HCT116 (cell line): ENCODE data around the gene KLK15. TPM values are rescaled to one million over a fixed set of nuclear protein-coding genes. Genes with fewer than 3 reads are reported as not detected.

ENCODE experiments used
- ATAC-seq: fragments of 200-7000 bp; cut with Tn5 transposase; 2 replicates; pipeline ENCODE4 v1.9.1; 2020; ENCODE audit warnings: mild to moderate bottlenecking, moderate library complexity
- BruUV-seq: library from RNA; stranded (reverse); fragments of 400-500 nt; replicated peaks from 2 replicates; lab custom pipeline; 2021; lab: Mats Ljungman, UMichigan
- CTCF ChIA-PET: fragments of 300-600 bp; sonication (Branson Sonifier 250); formaldehyde crosslinking; loops from one replicate; lab custom pipeline; 2021; ENCODE audit warnings: antibody characterized with exemption; lab: Charles Lee
- POLR2A ChIA-PET: fragments of 300-600, 350-600 bp; sonication (Branson Sonifier 250); formaldehyde crosslinking; loops from one replicate; lab custom pipeline; 2021; ENCODE audit warnings: antibody characterized with exemption; lab: Charles Lee
- RAD21 ChIA-PET, 2 experiments: fragments of 300-600 bp; sonication (Branson Sonifier 250); formaldehyde crosslinking; loops; one replicate each; lab custom pipeline; 2023; ENCODE audit warnings: low total read pairs in 2 of 2; ENCODE audit not compliant: uncharacterized antibody in 2 of 2, unreplicated experiment in 2 of 2, low non-redundant PET in 1 of 2; lab: Charles Lee
- DNase-seq: peaks from one replicate; pipeline ENCODE4 v3.0.0-alpha.2; 2010; ENCODE audit warnings: low read depth, low spot score
- H2AFZ ChIP-seq: fragments of 200-600 bp; shearing (Covaris generic), sonication (generic); 2 replicates; pipeline ENCODE4 v1.6.1; 2017; ENCODE audit warnings: low read depth, mixed run types, mixed read lengths, antibody characterized with exemption, low read length; ENCODE audit not compliant: poor library complexity, severe bottlenecking
- H3K27ac ChIP-seq: 2 replicates; pipeline ENCODE4 v1.5.1; 2012; ENCODE audit warnings: low read depth, low read length
- H3K27me3 ChIP-seq: fragments of 200-600 bp; sonication (generic); 2 replicates; pipeline ENCODE4 v1.6.1; 2016; ENCODE audit warnings: mixed run types, low read length, mixed read lengths; ENCODE audit not compliant: insufficient read depth
- H3K36me3 ChIP-seq, 2 experiments: fragments of 200-500 bp in 1 of 2; fragments of 200-600 bp in 1 of 2; sonication (Bioruptor generic) in 1 of 2; sonication (generic) in 1 of 2; 2 replicates each; pipeline versions ENCODE4 v1.5.1 to v1.6.1; 2014 to 2016; ENCODE audit warnings: low read length in 2 of 2, inconsistent platforms in 1 of 2, mixed read lengths in 1 of 2, mixed run types in 1 of 2; ENCODE audit not compliant: insufficient read depth in 2 of 2, control insufficient read depth in 1 of 2
- H3K4me1 ChIP-seq, 2 experiments: fragments of 200-600 bp in 1 of 2; sonication (generic) in 1 of 2; 2 replicates each; pipeline versions ENCODE4 v1.5.1 to v1.6.1; 2012 to 2017; ENCODE audit warnings: low read length in 2 of 2, inconsistent platforms in 1 of 2, mild to moderate bottlenecking in 1 of 2, mixed read lengths in 1 of 2, mixed run types in 1 of 2, moderate library complexity in 1 of 2; ENCODE audit not compliant: insufficient read depth in 2 of 2, control insufficient read depth in 1 of 2
- H3K4me2 ChIP-seq: fragments of 200-600 bp; sonication (generic); 2 replicates; pipeline ENCODE4 v1.6.1; 2017; ENCODE audit warnings: mixed run types, low read length, mixed read lengths
- H3K4me3 ChIP-seq, 2 experiments: fragments of 200-600 bp in 1 of 2; sonication (generic) in 1 of 2; replicated peaks in 1 of 2; 2 replicates each; pipeline ENCODE4 v1.5.1; 2011 to 2016; ENCODE audit warnings: low read length in 2 of 2, control low read depth in 1 of 2, low read depth in 1 of 2, mild to moderate bottlenecking in 1 of 2, mixed read lengths in 1 of 2, mixed run types in 1 of 2
- H3K79me2 ChIP-seq: fragments of 200-600 bp; sonication (generic); 2 replicates; pipeline ENCODE4 v1.6.1; 2017; ENCODE audit warnings: mild to moderate bottlenecking, mixed run types, low read length, moderate library complexity, mixed read lengths; ENCODE audit not compliant: insufficient read depth
- H3K9ac ChIP-seq: fragments of 200-600 bp; sonication (generic); 2 replicates; pipeline ENCODE4 v1.6.1; 2016; ENCODE audit warnings: low read length, mixed read lengths
- H3K9me2 ChIP-seq: fragments of 200-600 bp; sonication (generic), shearing (Covaris generic); 2 replicates; pipeline ENCODE4 v1.6.1; 2017; ENCODE audit warnings: mixed run types, mild to moderate bottlenecking, moderate library complexity; ENCODE audit not compliant: insufficient read depth
- H3K9me3 ChIP-seq, 2 experiments: fragments of 200-500 bp in 1 of 2; fragments of 200-600 bp in 1 of 2; sonication (Bioruptor generic) in 1 of 2; sonication (generic) in 1 of 2; 2 replicates each; pipeline ENCODE4 v1.6.1; 2014 to 2017; ENCODE audit warnings: low read length in 2 of 2, mixed read lengths in 2 of 2, inconsistent platforms in 1 of 2, low read depth in 1 of 2, mild to moderate bottlenecking in 1 of 2, mixed run types in 1 of 2, moderate library complexity in 1 of 2; ENCODE audit not compliant: control insufficient read depth in 1 of 2, insufficient read depth in 1 of 2
- H4K20me1 ChIP-seq: fragments of 200-600 bp; sonication (generic), shearing (Covaris generic); 2 replicates; pipeline ENCODE4 v1.6.1; 2017; ENCODE audit warnings: mixed run types, mild to moderate bottlenecking, moderate library complexity; ENCODE audit not compliant: insufficient read depth
- CEBPB ChIP-seq: IDR thresholded peaks from 2 replicates; pipeline ENCODE4 v1.6.1; 2012; ENCODE audit warnings: low read depth
- EGR1 ChIP-seq: IDR thresholded peaks from 2 replicates; pipeline ENCODE4 v1.6.1; 2012; ENCODE audit warnings: low read depth
- ELF1 ChIP-seq: IDR thresholded peaks from 2 replicates; pipeline ENCODE4 v1.6.1; 2012; ENCODE audit warnings: low read depth, borderline replicate concordance
- EZH2phosphoT487 ChIP-seq: fragments of 200-600 bp; IDR thresholded peaks from 2 replicates; pipeline ENCODE4 v1.6.1; 2018; ENCODE audit warnings: antibody characterized with exemption, borderline replicate concordance
- FOSL1 ChIP-seq: IDR thresholded peaks from 2 replicates; pipeline ENCODE4 v1.6.1; 2012; ENCODE audit warnings: low read depth
- RAD21 ChIP-seq: IDR thresholded peaks from 2 replicates; pipeline ENCODE4 v1.6.1; 2012; ENCODE audit warnings: low read depth, mild to moderate bottlenecking
- SIN3A ChIP-seq: IDR thresholded peaks from 2 replicates; pipeline ENCODE4 v1.6.1; 2012; ENCODE audit warnings: low read depth
- SP1 ChIP-seq: IDR thresholded peaks from 2 replicates; pipeline ENCODE4 v1.6.1; 2012; ENCODE audit warnings: low read depth
- TCF7L2 ChIP-seq: IDR thresholded peaks from 2 replicates; pipeline ENCODE4 v1.7.0; 2011; ENCODE audit warnings: borderline replicate concordance, inconsistent platforms; ENCODE audit not compliant: insufficient read depth, insufficient read length; ENCODE audit errors: extremely low read depth
- YY1 ChIP-seq: IDR thresholded peaks from 2 replicates; pipeline ENCODE4 v1.6.1; 2011; ENCODE audit warnings: low read length, low read depth, moderate library complexity, mild to moderate bottlenecking; ENCODE audit not compliant: insufficient replicate concordance; ENCODE audit errors: extremely low read depth
- ZBTB33 ChIP-seq: IDR thresholded peaks from 2 replicates; pipeline ENCODE4 v1.6.1; 2011; ENCODE audit warnings: mild to moderate bottlenecking, low read length, moderate library complexity; ENCODE audit not compliant: insufficient replicate concordance; ENCODE audit errors: extremely low read depth
- intact Hi-C: fragments of 100-400 bp; cut with micrococcal nuclease; formaldehyde crosslinking; loops from 2 replicates; pipeline ENCODE4 v1.10.0; 2022
- total RNA-seq: library from RNA; stranded (reverse); gene quantifications from one replicate; pipeline ENCODE4 v1.2.1, GENCODE V29; 2021; ENCODE audit not compliant: unreplicated experiment
- TF ChIP-seq, protein P1 (sequence below), 3 experiments: fragments of 200-600 bp in 1 of 3; sonication (generic) in 1 of 3; IDR thresholded peaks in 2 of 3; conservative IDR thresholded peaks in 1 of 3; 2 replicates each; pipeline ENCODE4 v1.5.1; 2012 to 2017; ENCODE audit warnings: low read depth in 2 of 3, low read length in 2 of 3, antibody characterized with exemption in 1 of 3, borderline replicate concordance in 1 of 3, control low read depth in 1 of 3, mild to moderate bottlenecking in 1 of 3, mixed read lengths in 1 of 3, mixed run types in 1 of 3, moderate library complexity in 1 of 3; ENCODE audit not compliant: insufficient read depth in 1 of 3

Gene KLK15
- total RNA-seq, 1 experiment from 2014 or later, result not detected

- Histone ChIP-seq H3K27me3 (peaks cover 31% of the 10 kb centered on the region; the same call in 1 of the 2 replicates), H2AFZ (no peak overlapping the region), H3K27ac (no peak overlapping the region), H3K4me1 (no peaks in the 10 kb centered on the region; a peak in 1 of 4 replicates), H3K79me2 (no peaks in the 10 kb centered on the region), H3K9me2 (no peaks in the 10 kb centered on the region), H3K4me3 (no peak overlapping the region), H3K4me2 (no peak overlapping the region), H3K9ac (no peak overlapping the region), H3K36me3 (no peaks in the 10 kb centered on the region), H4K20me1 (no peaks in the 10 kb centered on the region), H3K9me3 (no peaks in the 10 kb centered on the region)
- TF ChIP-seq SP1, result no peak
- no peak for TF ChIP-seq EZH2phosphoT487
- TF ChIP-seq RAD21, result no peak
- TF ChIP-seq TCF7L2, result no peak
- TF ChIP-seq EGR1, result no peak
- TF ChIP-seq SIN3A, result no peak
- no peak for TF ChIP-seq YY1
- TF ChIP-seq, protein P1, sequence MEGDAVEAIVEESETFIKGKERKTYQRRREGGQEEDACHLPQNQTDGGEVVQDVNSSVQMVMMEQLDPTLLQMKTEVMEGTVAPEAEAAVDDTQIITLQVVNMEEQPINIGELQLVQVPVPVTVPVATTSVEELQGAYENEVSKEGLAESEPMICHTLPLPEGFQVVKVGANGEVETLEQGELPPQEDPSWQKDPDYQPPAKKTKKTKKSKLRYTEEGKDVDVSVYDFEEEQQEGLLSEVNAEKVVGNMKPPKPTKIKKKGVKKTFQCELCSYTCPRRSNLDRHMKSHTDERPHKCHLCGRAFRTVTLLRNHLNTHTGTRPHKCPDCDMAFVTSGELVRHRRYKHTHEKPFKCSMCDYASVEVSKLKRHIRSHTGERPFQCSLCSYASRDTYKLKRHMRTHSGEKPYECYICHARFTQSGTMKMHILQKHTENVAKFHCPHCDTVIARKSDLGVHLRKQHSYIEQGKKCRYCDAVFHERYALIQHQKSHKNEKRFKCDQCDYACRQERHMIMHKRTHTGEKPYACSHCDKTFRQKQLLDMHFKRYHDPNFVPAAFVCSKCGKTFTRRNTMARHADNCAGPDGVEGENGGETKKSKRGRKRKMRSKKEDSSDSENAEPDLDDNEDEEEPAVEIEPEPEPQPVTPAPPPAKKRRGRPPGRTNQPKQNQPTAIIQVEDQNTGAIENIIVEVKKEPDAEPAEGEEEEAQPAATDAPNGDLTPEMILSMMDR (IDR thresholded peaks at IDR 0.05 in 2 of 3, conservative IDR thresholded peaks at IDR 0.05 in 1 of 3; ENCODE audit: borderline replicate concordance in 1 of 3, insufficient read depth in 1 of 3, low read depth in 2 of 3, low read length in 2 of 3), result no peak
- no peak for TF ChIP-seq CEBPB
- no peak for TF ChIP-seq ELF1
- TF ChIP-seq FOSL1, result no peak
- TF ChIP-seq ZBTB33, result no peak
- intact Hi-C loops, result no loop called here
- no peak for ATAC-seq
- DNase-seq, result no peak
- CTCF ChIA-PET, result no interaction called here
- RAD21 ChIA-PET, result no interaction called here
- no TSS peak for BruUV-seq
- POLR2A ChIA-PET, result no interaction called here
Measured at GRCh38 chr19:50880241-50880640, 46.9 kb upstream of the KLK15 start.
